NCI-H128 (cell line): ENCODE results near the gene BRK1.
"Not testable (repeated sequence)": the region's sequence is repeated elsewhere in the genome, so short reads cannot be mapped to it uniquely, and the experiment has no call there.

ENCODE experiments used
- DNase-seq: peaks from one replicate; lab custom pipeline; 2025; ENCODE audit not compliant: unreplicated experiment; lab: John Stamatoyannopoulos, UW

BRK1 gene

DNA sequence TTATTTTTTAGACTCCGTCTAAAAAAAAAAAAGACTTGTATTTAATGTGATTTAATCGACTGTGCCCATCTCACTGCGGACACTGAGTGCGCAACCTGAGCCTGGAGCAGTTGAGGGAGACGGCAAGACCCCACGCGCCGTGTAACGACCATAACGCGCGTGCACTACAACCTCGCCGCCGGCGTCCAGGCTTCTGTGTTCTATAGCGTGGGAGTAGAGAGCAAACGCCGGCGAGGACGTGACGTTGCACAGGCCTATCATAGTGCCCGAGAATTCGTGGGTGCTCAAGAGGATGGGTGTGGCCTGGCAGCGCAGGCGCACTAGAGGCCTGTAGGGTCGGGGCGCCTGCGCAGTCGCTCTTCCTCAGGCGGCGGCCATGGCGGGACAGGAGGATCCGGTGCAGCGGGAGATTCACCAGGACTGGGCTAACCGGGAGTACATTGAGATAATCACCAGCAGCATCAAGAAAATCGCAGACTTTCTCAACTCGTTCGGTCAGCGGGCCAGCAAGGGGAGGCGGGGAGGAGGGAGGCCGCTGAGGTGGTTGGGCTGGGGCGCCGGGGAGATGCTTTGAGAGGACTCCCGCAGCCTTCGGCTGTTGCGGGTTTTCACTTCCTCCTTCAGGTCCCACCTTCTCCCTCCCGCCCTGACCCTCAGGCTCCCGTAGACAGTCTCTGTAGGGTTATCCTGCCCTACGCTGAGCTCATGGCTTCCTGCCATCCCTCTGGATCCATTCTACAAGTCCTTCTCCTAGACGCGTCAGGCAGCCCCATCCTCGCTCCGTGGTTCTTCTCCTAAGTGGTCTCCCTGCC, at the start of gene BRK1:
TSS of gene BRK1 (plus strand) at position 350 of the 812 bp plus-strand sequence. CDS start at position 377, 27 bp downstream.
- peak; percentile 79 for DNase-seq

DNA sequence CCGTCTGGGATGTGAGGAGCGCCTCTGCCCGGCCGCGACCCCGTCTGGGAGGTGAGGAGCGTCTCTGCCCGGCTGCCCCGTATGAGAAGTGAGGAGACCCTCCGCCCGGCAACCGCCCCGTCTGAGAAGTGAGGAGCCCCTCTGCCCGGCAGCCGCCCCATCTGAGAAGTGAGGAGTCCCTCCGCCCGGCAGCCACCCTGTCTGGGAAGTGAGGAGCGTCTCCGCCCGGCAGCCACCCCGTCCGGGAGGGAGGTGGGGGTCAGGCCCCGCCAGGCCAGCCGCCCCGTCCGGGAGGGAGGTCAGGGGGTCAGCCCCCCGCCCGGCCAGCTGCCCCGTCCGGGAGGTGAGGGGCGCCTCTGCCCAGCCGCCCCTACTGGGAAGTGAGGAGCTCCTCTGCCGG, 45.4 kb upstream of the BRK1 start:
- not testable (repeated sequence) for DNase-seq

DNA sequence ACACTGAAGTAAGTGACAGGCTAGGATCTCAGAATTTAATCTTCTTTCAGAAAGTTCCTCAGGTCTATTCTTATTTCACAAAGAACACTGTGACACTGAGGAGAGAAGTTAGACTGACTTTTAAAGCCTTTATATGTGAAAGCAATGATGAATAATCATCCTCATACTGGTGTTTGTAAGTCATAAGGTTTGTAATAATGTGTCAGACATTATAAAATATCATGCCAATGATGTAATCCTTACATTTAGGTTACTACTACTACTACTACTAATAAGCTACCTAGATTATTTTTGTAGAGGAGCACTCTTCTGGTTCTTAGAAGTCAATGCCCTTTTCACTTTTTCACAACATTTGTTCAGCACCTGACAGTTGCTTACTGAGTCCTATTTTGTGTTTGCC, 40.8 kb upstream of the BRK1 start:
- DNase-seq: no peak

DNA sequence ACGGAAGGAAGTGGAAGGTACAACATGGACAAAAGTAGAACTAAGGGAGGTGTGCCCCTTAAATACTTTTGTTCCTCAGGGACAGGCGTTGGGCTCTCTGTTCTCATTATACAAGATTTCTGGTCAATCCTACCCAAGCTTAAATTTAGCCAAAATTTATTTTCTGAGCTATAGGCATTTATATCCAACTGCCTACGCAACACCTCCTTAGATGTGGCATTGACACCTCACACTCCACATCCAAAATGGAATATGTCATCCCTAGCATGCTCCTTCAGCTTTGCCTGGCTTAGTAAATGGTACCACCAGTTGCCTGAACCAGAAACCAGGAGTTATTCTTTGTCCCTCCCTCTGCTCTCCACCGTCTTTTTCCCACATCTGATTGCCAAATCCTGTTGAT, 33.6 kb upstream of the BRK1 start:
- no peak for DNase-seq

DNA sequence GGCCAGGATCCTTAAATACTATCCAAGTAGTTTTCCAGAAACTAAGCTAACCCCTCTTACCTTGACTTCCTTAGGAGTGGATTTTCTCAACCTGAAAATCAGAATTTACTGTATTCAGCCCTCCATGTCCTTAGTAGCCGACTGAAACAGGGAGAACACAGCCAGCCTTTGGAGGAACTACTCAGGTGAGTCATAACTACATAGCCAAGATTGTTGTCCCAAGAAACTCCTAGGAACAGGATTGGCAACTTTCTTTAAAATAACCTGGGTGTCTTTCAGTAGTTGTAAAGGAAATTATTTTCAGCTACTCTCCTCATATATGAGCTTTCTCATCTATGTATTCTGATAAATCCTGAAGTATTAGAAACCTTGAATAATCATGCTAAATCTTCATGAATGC, 29.7 kb upstream of the BRK1 start:
- DNase-seq: no peak

DNA sequence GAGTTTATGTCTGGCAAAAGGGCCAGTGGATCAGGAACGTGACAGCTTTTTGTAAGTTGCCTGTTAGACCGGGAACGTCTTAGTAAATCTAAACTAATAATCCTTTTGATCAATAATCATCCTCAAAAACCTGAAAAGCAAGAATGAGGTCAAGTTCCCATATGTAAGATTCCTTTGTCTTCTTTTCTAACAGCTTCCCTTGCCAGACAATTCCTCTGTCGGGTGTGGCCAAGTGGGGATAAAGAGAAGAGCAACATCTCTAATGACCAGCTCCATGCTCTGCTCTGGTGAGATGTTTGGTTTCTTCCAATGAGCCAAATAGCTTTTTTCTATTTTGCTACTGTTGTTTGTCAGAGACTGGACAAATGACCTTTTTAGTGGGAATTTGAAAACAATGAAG, 27.2 kb upstream of the BRK1 start:
- DNase-seq: no peak

DNA sequence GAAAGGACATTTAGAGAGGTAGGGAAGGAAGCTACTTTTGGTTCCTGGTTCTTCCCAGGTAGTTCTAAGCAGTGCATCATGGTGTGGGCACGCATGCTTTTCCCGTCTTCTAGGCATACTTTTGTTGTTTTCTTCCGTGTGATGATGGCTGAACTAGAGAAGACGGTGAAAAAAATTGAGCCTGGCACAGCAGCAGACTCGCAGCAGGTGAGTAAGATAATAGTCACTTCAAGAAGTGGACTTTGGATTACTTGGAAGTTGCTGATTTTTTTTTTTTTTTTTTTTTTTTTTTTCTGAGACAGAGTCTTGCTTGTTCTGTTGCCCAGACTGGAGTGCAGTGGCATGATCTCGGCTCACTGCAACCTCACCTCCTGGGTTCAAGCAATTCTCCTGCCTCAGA, 25.3 kb upstream of the BRK1 start:
- no peak for DNase-seq

DNA sequence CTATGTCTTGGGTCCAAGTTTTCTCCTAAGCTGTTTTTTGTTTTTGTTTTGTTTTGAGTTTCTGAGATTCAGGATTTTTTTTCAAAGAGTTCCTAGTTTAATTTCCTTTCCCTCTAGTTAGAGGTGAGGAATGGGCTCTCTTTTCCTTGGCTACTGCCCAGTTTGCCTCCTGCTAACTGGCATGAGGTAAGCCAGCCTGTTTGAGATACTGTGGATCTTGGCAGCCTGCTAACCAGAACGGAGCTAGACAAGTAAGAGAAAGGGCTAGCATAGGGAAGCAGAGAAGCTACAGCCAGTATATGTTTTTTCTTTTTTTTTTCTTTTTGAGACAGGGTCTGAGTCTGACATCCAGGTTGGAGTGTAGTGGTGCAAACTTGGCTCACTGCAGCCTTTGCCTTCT, 24.7 kb upstream of the BRK1 start:
- not testable (repeated sequence) for DNase-seq

DNA sequence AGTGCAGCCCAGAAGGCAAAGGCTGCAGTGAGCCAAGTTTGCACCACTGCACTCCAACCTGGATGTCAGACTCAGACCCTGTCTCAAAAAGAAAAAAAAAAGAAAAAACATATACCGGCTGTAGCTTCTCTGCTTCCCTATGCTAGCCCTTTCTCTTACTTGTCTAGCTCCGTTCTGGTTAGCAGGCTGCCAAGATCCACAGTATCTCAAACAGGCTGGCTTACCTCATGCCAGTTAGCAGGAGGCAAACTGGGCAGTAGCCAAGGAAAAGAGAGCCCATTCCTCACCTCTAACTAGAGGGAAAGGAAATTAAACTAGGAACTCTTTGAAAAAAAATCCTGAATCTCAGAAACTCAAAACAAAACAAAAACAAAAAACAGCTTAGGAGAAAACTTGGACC, 24.1 kb upstream of the BRK1 start:
- not testable (repeated sequence) for DNase-seq

DNA sequence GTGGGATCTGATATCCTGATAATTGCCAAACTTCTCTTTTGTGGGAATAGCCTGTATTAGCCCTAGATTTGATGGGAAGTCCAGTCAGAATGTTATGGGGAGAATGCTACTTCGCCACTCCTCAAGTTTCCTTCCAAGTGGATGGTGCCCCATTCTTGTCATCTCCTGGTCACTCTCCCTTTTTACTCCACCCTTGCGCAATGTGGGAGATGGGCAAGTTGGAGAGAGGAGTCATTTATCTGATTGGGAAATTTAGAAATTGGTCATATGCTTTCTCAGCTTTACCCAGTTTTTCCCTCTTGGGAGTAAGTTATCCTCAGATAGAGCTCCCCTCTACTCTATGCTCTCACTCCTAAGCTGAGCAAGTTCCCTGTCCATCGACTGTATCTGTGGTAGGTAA, 21.8 kb upstream of the BRK1 start:
- no peak for DNase-seq

DNA sequence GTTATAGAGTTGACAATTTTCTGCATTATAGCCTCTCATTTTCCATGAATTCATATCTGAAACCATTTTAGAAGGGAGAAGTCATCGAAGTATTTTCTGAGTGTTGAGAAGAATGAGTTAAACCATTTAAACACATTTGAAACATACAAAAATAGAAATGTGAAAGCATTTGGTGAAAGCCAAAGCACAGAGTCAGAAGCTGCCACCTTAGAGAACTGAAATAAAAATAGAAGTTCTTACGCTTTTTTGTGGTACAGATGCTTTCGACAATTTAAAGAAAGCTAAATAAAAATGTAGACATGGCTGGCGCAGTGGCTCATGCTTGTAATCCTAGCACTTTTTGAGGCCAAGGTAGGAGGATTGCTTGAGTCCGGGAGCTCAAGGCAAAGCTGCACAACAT, 16.4 kb upstream of the BRK1 start:
- no peak for DNase-seq

DNA sequence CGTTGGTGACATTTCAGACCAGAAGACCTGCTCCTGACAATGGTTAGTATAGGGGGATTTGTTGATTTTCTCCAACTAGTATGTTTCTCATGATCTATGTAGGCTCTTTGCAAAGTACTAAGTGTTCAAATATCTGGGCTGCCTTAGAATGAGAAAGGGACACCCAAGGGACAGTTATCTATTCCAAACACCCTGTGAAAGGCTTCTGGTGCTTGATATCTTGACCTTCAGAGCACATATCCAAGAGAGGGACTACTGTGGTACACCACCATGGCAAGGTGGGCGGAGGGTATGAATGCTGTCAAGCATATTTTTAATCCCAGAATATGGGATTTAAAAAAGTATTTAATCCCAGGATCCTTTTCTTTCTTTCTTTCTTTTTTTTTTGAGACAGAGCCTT, 8.6 kb upstream of the BRK1 start:
- DNase-seq: no peak

DNA sequence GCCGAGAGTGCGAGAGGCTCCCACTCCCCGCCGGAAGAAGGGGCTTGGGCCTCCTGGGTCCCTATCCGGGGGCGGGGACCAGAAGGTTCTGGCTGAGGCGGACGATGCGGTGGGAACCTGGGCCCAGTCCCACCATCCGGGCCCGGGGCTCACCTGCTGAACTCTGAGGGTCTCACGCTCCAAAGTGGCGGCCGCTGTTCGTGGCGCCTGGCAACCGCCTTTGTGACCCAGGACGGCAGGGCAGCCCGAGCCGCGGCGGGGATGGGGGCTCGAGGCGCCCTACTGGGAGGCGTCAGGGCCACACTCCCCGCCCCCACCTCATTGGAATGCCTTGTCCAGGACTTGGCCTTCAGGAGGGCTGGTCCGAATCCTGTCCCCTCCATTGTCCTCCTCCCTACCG, 7.4 kb upstream of the BRK1 start, which contains the start of gene FANCD2OS:
TSS of gene FANCD2OS (minus strand) at position 165 of the 400 bp plus-strand sequence. CDS start 3,481 bp downstream, outside the sequence.
- no peak for DNase-seq

DNA sequence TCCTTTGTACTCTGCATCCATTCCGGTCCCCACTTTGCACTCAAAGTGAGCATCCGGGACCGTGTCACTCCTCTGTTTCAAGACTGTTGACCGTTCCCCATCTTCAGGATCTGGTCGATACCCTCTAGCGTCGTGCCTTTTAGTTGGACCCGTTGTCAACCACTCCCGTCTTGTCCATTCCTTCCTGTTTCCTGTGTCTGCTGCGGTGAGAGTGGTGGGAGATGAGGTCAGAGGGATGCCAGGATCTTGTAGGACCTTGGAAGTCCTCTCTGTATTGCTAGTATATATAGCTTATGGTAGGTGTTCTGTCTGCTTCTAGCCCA, 624 bp downstream of the BRK1 start:
- no peak for DNase-seq

DNA sequence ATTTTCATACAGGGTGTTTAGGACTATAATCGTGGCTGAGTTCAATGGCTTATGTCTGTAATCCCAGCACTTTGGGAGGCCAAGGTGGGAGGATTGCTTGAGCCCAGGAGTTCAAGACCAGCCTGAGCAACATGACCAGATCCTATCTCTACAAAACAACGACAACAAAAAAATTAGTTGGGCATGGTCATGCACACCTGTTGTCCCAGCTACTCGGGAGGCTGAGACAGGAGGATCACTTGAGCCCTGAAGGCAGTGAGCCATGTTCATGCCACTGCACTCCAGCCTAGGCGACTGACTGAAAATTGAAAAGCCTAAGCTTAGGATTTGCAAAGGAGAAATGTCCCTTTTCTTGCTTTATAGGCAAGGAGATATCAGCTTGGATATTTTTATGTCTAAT, 1.5 kb downstream of the BRK1 start:
- DNase-seq: no peak

DNA sequence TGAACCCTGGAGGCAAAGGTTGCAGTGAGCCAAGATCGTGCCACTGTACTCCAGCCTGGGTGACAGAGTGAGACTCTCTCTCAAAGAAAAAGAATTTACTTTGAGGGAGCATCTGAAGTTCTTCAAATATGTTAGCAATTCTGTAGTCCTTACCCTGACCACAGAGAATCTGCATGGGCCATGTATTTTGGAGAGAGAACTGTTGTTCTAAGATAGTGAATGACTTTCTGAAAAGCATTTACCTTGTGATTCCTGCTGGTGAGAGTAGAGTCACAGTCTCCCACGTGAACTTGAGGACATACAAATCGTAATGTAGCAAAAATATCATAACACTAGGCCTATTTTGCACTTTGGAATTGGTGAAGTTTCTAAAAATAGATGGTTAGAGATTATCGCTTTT, 3.9 kb downstream of the BRK1 start:
- no peak for DNase-seq

DNA sequence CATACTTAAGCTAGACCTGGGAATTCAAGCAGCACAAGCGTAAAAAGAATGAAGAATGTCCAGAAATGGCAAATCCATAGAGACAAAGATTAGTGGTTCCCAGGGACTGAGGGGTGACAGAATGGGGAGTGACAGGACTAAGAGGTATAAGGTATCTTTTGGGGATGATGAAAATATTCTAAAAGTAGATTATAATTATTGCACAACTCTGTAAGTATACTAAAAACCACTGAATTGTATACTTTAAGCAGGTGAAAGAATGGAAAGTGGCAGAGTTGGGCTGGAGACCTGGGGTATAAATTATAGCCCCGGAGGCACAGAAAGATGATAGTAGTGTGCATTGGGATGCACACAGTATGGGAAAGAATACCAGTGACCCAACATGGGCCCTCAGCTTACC, 5.6 kb downstream of the BRK1 start:
- DNase-seq: no peak

DNA sequence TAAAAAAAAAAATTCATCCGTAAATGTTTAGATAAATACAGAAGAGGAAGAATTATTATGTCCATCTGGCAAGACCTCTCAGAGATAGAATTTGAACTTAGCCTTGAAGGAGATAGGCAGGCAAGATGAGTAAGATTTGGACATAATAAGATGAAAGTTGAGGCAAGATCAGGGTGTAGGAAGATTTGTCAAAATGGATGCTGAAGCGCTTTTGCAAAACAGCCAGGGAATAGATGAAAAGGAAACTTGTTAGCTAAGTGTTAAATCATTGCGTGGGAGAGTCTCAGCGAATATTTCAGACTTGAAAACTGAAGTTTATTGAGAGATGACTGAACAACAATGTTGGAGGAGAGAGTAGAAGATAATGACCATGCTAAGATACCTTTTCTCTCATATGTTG, 7.2 kb downstream of the BRK1 start:
- no peak for DNase-seq

DNA sequence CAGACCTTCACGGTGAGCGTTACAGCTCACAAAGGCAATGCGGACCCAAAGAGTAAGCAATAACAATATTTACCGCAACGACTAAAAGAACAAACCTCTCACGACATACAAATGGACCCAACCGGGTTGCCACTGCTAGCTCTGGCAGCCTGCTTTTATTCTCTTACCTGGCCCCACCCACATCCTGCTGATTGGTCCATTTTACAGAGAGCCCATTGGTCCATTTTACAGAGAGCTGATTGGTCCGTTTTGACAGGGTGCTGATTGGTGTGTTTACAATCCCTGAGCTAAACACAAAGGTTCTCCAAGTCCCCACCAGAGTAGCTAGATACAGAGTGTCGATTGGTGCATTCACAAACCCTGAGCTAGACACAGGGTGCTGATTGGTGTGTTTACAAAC, 20.4 kb downstream of the BRK1 start:
- not testable (repeated sequence) for DNase-seq

DNA sequence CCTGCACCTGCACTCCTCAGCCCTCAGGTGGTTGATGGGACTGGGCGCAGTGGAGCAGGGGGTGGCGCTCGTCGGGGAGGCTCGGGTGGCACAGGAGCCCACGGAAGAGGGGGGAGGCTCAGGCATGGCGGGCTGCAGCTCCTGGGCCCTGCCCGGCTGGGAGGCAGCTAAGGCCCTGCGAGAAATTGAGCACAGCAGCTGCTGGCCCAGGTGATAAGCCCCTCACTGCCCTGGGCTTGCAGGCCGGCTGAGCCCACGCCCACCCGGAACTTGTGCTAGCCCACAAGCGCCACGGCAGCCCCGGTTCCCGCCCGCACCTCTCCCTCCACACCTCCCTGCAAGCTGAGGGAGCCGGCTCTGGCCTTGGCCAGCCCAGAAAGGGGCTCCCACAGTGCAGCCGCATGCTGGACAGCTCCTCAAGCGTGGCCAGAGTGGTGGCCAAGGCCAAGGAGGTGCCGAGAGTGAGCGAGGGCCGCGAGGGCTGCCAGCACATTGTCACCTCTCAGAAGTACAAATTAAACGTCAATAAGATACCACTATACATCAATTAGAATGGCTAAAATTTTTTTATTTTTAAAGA, 21.0 kb downstream of the BRK1 start:
- no peak for DNase-seq

DNA sequence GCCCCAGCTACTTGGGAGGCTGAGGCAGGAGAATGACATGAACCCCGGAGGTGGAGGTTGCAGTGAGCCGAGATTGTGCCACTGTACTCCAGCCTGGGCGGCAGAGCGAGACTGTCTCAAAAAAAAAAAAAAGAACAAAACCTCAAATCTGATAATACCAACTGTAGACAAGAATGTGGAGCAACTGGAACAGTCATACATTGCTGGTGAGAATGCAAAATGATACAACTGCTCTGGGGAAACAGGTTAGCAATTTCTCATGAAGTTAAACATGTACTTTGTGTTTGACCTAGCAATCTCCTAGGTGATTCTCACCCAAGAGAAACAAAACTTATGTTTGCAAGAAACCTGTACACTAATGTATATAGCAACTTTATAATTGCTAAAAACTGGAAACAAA, 21.7 kb downstream of the BRK1 start:
- DNase-seq: no peak

DNA sequence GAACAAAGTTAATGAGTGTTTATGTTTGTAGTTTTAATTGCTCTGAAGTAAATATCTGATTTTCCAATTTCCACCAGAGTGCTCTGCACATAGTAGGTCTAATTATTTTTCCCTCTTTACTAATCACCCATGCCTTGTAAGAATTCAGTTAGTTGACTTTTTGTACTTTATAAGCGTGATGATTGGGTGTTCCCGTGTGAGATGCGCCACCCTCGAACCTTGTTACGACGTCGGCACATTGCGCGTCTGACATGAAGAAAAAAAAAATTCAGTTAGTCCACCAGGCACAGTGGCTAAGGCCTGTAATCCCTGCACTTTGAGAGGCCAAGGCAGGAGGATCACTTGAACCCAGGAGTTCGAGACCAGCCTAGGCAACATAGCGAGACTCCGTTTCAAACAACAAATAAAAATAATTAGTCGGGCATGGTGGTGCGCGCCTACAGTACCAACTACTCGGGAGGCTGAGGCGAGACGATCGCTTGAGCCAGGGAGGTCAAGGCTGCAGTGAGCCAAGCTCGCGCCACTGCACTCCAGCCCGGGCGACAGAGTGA, 25.6 kb downstream of the BRK1 start:
- no peak for DNase-seq
